ENCODE data around the gene GMPPA. TPM values are rescaled to one million over a fixed set of nuclear protein-coding genes. Genes with fewer than 3 reads are reported as not detected.

Gene GMPPA
- total RNA-seq, 1 experiment from 2014 or later = 32.0 TPM

- Mint-ChIP-seq H3K27ac (no peak overlapping the region), H3K27me3 (ENCODE audit: low read depth) (peaks cover 27% of the 10 kb centered on the region)
- no peak overlapping the region for H2BK15ac ChIP-seq (ENCODE audit: low read depth, low read length)
Measured at GRCh38 chr2:219453671-219454590, 44.8 kb upstream of the GMPPA start.

More at GRCh38 chr2:219453671-219454590, 44.8 kb upstream of the GMPPA start:
- H3K56ac ChIP-seq (ENCODE audit: insufficient read length, low read depth, low read length) = no peak overlapping the region
- H3K9ac ChIP-seq (ENCODE audit: extremely low read depth, insufficient read length, low read length) = no peak overlapping the region
- H3K27me3 ChIP-seq (ENCODE audit: insufficient read depth, low read length) = no peaks in the 10 kb centered on the region; the same call in 1 of the 2 replicates
- TF ChIP-seq CTCF (conservative IDR thresholded peaks at IDR 0.05) = no peak
- H4K20me1 ChIP-seq (ENCODE audit: control insufficient read depth, insufficient read depth, insufficient read length) = peaks cover 3% of the 10 kb centered on the region
- no peak overlapping the region for H2AK5ac ChIP-seq (ENCODE audit: insufficient read length, low read length)
- Mint-ChIP-seq H3K4me3 (no peak overlapping the region), H3K9me3 (no peaks in the 10 kb centered on the region; a peak in 1 of 5 replicates), H3K36me3 (ENCODE audit: insufficient read depth in 1 of 3, low read depth in 3 of 3) (peaks cover 5 to 9% (median 7%) of the 10 kb centered on the region in 3 experiments; a peak in 6 of 7 replicates), H3K4me1 (peaks cover 23 to 30% of the 10 kb centered on the region in 2 experiments)
- H3K9me3 ChIP-seq (ENCODE audit: control insufficient read depth, low read depth, low read length) = no peaks in the 10 kb centered on the region
- H2AFZ ChIP-seq (ENCODE audit: low read length) = no peak overlapping the region
- H2BK12ac ChIP-seq (ENCODE audit: insufficient read length, low read depth, low read length) = no peak overlapping the region
- no peak overlapping the region for H3K27ac ChIP-seq (ENCODE audit: insufficient read length, low read depth, low read length)
- no peak overlapping the region for H3T11ph ChIP-seq (ENCODE audit: low read length)
- H3K23me2 ChIP-seq (ENCODE audit: insufficient read length, low read depth, low read length, poor library complexity, severe bottlenecking) = no peaks in the 10 kb centered on the region
- no peak overlapping the region for H2BK120ac ChIP-seq (ENCODE audit: low read depth, low read length, poor library complexity, severe bottlenecking)
- H3K79me2 ChIP-seq (ENCODE audit: insufficient read depth, low read length) = no peaks in the 10 kb centered on the region
- no peak overlapping the region for H3K23ac ChIP-seq (ENCODE audit: insufficient read length, low read depth, low read length)
- no peak overlapping the region for H4K91ac ChIP-seq (ENCODE audit: insufficient read length, low read depth, low read length)
- H4K5ac ChIP-seq (ENCODE audit: insufficient read length, low read depth, low read length) = no peak overlapping the region
- H3K4ac ChIP-seq (ENCODE audit: low read depth, low read length) = no peak overlapping the region
- WGBS (ENCODE audit: extremely low coverage, insufficient read length, low lambda C conversion rate) = no CpG with 5 or more reads among the region's 10 CpGs
- H3K18ac ChIP-seq (ENCODE audit: insufficient read length, low read depth, low read length) = no peak overlapping the region
- H2BK5ac ChIP-seq (ENCODE audit: insufficient read length, low read length) = no peak overlapping the region
- H3K4me2 ChIP-seq (ENCODE audit: insufficient read depth, insufficient read length, low read length) = no peak overlapping the region
- H3K4me1 ChIP-seq (ENCODE audit: insufficient read depth, low read length) = no peaks in the 10 kb centered on the region
- H3K79me1 ChIP-seq (ENCODE audit: insufficient read depth, low read depth, low read length, poor library complexity, severe bottlenecking) = no peaks in the 10 kb centered on the region
- no peak for DNase-seq
- no peak overlapping the region for H4K8ac ChIP-seq (replicated peaks; ENCODE audit: insufficient read length, low read depth, low read length)
- no peak overlapping the region; the same call in 1 of the 2 replicates for H3K14ac ChIP-seq (ENCODE audit: insufficient read depth, low read length)
- H2BK20ac ChIP-seq (ENCODE audit: low read depth, low read length, poor library complexity, severe bottlenecking) = no peak overlapping the region
